ENCODE results near the gene HTRA3.
"Not testable (repeated sequence)": the region's sequence is repeated elsewhere in the genome, so short reads cannot be mapped to it uniquely, and the experiment has no call there.

The HTRA3 gene

GRCh38 chr4:8330821-8331574 lies 61.4 kb downstream of the HTRA3 start:
- no peak for DNase-seq

- no peak for DNase-seq
These were observed 62.0 kb downstream of the HTRA3 start for GRCh38 chr4:8331575-8331955.

DNA sequence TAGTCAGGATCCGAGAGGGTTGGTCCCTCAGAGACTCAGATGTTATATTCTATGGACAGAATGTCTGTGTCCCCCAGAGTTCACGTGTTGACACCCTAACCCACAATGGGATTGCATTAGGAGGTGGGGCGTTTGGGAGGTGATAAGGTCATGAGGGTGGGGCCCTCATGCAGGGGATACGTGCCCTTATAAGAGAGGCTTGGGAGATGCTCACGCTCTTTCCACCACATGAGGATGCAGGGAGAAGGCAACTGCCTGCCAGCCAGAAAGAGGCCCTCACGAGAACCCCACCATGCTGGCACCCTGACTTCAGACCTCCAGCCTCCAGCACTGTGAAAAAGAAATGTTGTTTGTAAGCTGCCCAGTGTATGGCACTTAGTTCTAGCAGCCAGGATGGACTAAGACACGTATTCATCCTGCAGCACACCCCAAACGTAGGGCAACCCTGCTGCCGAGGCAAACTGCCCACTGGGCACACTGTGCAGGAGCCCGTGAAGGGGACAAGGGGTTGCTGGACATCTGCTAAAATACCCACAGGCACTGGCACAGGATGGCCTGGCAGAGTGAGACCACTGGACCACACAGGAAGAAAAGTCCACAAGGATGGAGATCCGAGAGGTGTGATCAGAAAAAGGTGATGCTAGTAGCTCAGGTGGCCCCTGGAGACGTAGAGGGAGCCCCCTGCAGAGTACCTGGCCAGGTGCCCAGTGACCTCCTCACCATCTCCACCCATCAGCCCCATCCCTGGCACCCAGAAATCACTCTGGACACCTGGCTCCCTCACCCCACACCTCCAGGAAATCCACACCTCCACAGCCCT lies 62.7 kb downstream of the HTRA3 start:
- no peak for DNase-seq

- no peak for DNase-seq
These were observed 63.4 kb downstream of the HTRA3 start for GRCh38 chr4:8332891-8333331.

GRCh38 chr4:8333726-8334460 lies 64.3 kb downstream of the HTRA3 start:
- DNase-seq: no peak

DNA sequence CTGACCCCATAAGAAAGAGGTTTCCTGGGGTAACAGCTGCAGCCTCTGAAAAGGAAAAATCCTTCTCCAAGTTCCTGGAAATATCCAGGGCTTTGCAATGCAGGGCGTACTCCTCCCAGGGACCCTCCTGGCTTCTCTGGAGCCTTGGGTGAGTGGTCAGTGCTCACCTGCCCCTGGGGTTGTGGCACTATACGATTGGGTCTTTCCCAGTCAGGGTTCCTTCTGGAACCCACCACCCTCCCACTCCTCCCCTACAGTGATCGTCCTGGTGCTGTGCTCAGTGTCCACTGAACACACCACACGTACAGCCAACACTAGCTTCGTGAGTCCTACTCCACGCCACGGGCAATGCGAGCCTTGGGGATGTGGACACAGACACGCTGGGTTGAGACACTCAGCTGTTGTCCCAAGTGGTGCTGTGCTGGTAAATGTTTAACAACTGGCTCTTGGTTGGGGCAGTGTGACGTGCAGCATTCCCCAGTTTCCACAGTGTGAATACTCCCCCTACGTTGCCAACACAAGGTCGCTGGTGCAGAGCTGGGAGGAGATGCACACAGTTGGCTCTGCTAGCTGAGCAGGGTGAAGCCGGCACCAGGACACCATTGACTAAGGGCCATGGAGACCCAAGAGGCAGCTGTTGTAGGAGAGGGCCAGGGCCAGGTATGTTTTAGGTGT lies 65.4 kb downstream of the HTRA3 start:
- no peak for DNase-seq

DNA sequence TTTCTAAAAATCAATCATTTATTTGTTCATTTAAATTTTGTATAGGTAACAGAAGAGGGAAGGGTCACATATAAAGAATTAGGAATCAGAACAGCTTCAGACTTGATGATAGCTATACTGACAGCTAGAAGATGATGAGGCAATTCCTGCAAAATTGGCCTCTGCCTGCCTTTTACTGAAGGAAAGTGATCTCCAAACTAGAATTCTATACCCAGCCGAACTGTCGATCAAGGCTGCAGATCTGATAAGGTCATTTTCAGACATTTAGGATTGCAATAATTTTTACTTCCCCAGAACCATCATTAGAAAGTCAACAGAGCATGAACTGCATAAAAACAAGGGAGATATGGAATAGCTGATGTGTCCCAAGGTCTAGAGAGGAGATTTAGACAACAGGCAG lies 66.3 kb downstream of the HTRA3 start:
- no peak for DNase-seq

DNA sequence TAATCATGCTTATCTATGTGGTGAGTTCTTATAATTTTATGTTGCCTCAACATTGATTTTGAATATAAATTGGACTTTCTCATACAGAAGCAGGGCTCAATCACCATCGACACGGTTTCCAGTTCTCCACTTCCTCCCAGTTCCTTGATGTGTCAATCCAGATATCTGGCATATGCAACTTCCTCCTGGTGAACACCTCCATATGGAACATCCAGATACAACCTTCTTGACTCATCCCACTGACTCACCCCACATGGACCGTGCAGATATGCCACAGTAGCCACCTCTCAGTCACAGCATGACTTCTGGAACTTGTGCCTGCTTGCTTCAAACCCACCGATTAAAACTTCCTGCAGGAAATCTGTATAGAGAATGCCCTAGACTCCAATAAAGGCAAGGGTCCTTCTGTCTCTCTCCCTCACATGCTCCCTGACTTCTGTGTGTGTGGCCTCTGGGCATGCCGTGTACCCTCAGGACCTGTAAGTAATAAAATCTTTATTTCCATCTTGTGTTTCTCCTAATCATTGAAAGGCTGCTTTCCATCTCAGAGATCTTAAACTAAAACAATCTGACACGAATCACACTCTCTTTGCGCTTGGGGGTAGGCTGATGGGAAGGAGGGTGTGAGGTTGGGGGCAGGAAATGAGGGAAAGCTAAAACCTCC lies 67.0 kb downstream of the HTRA3 start:
- DNase-seq: no peak

- DNase-seq: no peak
These were observed 68.9 kb downstream of the HTRA3 start for GRCh38 chr4:8338351-8338961.

- DNase-seq: no peak
These were observed 71.3 kb downstream of the HTRA3 start for GRCh38 chr4:8340781-8341241.

- not testable (repeated sequence) for DNase-seq
These were observed 71.7 kb downstream of the HTRA3 start for GRCh38 chr4:8341281-8341680.

GRCh38 chr4:8341691-8342090 lies 72.1 kb downstream of the HTRA3 start:
- DNase-seq: no peak

DNA sequence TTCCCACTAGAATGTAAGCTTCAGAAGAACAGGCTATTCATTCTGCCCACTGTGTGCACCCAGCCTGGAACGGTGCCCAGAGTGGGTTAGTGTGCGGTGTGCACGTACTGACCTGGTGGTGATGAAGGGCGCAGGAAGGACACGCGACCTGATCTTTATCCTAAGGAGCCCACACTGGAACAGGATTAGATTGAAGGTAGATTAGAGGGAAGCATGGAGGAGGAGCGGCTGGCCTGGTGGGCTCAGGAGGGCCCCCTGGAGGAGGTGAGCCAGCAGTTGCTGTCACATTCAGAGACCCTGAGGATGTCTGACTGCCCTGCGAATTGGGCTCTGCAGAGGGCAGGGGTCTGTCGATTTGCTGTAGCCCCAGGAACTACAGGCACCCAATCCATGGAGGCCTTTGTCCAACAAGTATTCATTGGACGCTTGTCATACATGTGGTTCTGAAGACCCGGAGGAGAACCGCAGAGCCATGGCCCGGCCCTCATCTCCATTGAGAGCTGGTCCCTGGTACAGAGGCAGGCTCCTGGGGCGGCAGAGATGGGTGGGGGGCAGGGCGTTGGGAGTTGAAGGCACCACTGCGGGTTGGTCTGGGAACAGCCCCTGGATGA lies 73.2 kb downstream of the HTRA3 start:
- DNase-seq: no peak

DNA sequence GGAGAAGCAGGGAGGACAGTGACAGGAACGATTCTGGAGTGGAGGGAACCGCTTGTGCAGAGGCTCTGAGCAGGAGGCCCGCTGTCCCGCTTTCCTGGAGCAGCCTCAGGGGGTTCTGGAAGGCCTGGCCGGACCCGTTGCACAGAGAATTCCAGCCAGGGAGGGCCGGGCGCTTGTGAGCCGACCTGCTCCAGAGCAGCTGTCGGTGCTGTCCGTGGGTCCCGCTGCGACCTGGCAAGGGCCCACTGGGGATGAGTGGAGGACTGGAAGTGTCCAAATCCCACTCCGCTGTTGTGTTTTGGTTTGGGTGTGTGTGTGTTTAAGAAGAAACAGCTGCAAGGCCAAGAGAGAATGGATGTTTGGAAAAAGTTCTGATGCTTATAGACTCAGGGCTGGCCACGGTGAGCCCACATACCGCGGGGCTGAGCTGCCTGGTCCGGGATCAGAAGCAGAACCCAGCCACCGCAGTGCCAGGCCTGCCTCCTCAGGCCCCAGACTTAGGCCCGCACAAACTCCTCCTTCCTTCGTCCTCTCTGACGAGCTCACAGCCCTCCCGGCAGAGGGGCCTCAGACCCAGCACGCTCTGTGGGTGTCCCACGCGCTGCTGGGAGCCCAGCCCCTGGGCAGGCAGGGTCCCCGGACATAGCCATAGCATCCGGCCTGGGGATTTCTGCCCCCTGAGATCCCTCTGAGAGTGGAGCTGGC lies 73.9 kb downstream of the HTRA3 start:
- no peak for DNase-seq

GRCh38 chr4:8343967-8344331 lies 74.4 kb downstream of the HTRA3 start:
- no peak for DNase-seq

GRCh38 chr4:8344377-8344776 lies 74.8 kb downstream of the HTRA3 start:
- no peak for DNase-seq

DNA sequence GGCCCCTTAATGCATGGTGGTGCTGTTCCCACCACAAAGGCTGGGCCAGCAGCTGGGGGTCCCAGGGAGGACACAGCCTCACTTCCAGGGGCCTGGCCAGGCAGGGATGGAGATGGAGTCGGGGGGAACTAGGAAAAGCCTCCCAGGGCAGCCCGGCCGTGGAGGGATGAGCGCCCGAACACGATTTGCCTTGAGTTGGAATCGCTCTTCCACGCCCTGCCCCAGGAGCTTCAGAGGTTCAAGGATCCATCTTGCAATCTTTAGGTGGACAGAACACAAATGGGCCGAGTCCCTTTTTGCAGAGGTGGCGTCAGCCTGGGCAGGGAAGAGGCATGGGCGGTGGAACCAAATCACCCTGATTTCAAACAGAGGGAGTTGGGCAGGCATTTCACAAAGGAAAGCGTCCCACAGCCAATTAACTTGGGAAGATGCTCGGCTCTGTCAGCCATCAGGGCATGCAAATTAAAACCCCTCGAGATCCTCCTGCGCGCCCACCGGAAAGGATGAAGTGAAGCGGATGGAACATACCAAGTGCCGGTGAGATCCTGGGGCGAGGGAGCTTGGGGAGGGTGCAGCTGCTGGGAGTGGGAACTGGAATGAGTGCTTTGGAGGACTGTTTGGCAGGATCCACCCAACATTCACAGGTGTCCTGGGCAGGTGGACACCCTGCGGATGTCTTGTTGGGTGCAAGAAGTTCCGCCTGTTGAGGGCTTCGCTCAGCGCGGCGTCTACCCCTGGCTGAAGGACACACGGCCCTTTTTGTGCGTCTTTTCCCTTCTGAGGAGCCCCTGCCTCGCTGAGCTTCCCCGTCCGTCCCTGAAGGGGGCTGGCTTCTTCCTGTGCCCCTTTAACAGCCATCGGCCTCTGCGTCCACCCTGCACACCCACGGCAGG lies 75.7 kb downstream of the HTRA3 start:
- DNase-seq: no peak

DNA sequence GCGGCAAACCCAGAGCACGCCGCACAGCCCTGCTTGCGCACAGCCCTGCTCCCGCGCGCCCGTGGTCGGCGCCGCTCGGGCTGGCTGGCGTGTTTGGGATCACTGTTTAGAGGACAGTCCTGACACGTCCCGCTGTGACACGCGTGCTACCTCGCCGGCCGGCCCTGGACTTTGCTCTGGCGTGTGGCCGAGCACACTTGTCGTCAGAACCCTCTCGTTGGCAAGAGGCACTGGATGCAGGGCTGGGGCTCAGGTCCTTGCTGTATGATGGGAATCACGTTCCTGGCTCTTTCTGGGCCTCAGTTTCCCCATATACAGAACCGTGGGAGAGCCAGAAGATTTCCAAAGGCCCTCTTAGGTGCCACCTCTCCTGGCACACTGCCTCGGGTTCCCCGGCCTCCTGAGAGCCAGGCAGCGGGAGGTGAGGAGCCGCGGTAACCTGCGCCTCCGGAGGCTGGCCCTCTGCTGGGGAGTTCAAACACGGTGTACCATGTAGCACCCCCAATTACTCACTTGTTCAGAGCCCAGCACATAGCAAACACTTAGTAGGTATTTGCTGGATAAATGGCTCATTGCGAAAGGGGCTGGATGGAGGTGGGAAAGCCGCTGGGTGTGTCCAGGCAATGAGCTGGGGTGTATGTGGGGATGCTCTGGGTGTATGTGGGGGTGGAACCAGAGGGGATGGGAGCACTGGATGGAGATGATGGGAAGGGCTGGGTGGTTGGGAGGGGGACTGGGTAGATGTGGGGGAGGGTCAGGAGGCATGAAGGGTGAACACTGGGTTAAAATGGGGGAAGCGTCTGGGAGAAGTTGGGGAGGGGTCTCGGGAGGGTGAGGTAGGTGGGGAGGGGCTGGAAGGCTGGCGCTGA lies 76.6 kb downstream of the HTRA3 start:
- no peak for DNase-seq

All from NCI-H1092 (cell line).